Activated B cell treated with CpG ODN at 0.5 μM for 24 hours (primary cell): ENCODE results near the gene RAB17. TPM values are rescaled to one million over a fixed set of nuclear protein-coding genes. Genes with fewer than 3 reads are reported as not detected.
A peak's percentile ranks its signal among the peaks of the same experiment; 100 is the strongest.

Source experiments
- ATAC-seq: fragments of 200-7000 bp; cut with Tn5 transposase; one replicate; pipeline ENCODE4 v1.10.0; 2021; ENCODE audit warnings: low read depth, mild to moderate bottlenecking, moderate library complexity
- CTCF ChIA-PET: fragments of 350-600 bp; sonication (Branson Sonifier 250); formaldehyde crosslinking; loops from one replicate; lab custom pipeline; 2021; ENCODE audit warnings: antibody characterized with exemption; lab: Charles Lee
- POLR2A ChIA-PET: fragments of 350-600 bp; sonication (Branson Sonifier 250); formaldehyde crosslinking; loops from one replicate; lab custom pipeline; 2021; ENCODE audit warnings: antibody characterized with exemption; lab: Charles Lee
- DNase-seq: peaks from one replicate; pipeline ENCODE4 v3.0.0; 2022
- H3K27ac Mint-ChIP-seq: one replicate; pipeline ENCODE4 v1.8.0; 2020; ENCODE audit warnings: mixed read lengths
- H3K27me3 Mint-ChIP-seq: one replicate; pipeline ENCODE4 v1.8.0; 2021; ENCODE audit warnings: mixed read lengths
- H3K36me3 Mint-ChIP-seq: one replicate; pipeline ENCODE4 v1.8.0; 2021; ENCODE audit warnings: low read depth, mixed read lengths
- H3K4me1 Mint-ChIP-seq: one replicate; pipeline ENCODE4 v1.8.0; 2021; ENCODE audit warnings: mixed read lengths
- H3K4me3 Mint-ChIP-seq: one replicate; pipeline ENCODE4 v1.8.0; 2020; ENCODE audit warnings: mild to moderate bottlenecking, mixed read lengths
- H3K9me3 Mint-ChIP-seq: one replicate; pipeline ENCODE4 v1.8.0; 2020; ENCODE audit warnings: mixed read lengths
- CTCF ChIP-seq: fragments of 200-600 bp; IDR thresholded peaks from one replicate; pipeline ENCODE4 v1.8.0; 2022; ENCODE audit warnings: antibody characterized with exemption, mild to moderate bottlenecking
- intact Hi-C: fragments of 100-400 bp; cut with micrococcal nuclease; formaldehyde crosslinking; loops from one replicate; pipeline ENCODE4 v1.15.1; 2024
- total RNA-seq: library from RNA; stranded (reverse); gene quantifications from 2 replicates; pipeline ENCODE4 v1.2.3, GENCODE V29; 2022

The RAB17 gene
- total RNA-seq, 1 donor from 2014 or later: not detected

- H3K27ac Mint-ChIP-seq: no peak overlapping the region
- no peak for ATAC-seq
- H3K4me1 Mint-ChIP-seq: peaks cover 7% of the 10 kb centered on the region
- no peaks in the 10 kb centered on the region for H3K36me3 Mint-ChIP-seq
- POLR2A ChIA-PET: no interaction called here
- no peak for DNase-seq
- H3K9me3 Mint-ChIP-seq: no peaks in the 10 kb centered on the region
- CTCF ChIA-PET: interaction anchor here (2.3 kb wide), 1 partner anchor 16 kb away, joined by 6 read pairs; no protein-coding TSS in a partner anchor
- no peak overlapping the region for H3K4me3 Mint-ChIP-seq
- intact Hi-C loops: no loop called here
- no peak for TF ChIP-seq CTCF
- H3K27me3 Mint-ChIP-seq: peaks cover 7% of the 10 kb centered on the region
Measured at GRCh38 chr2:237588044-237588696, 2.4 kb downstream of the RAB17 start.

GRCh38 chr2:237585590-237586221 lies 4.8 kb downstream of the RAB17 start:
- H3K4me1 Mint-ChIP-seq: peaks cover 2% of the 10 kb centered on the region
- H3K27me3 Mint-ChIP-seq: peaks cover 7% of the 10 kb centered on the region
- no peak overlapping the region for H3K27ac Mint-ChIP-seq
- DNase-seq (no peak), ATAC-seq (no peak)
- H3K4me3 Mint-ChIP-seq: no peak overlapping the region
- no peaks in the 10 kb centered on the region for H3K9me3 Mint-ChIP-seq
- TF ChIP-seq CTCF: no peak
- POLR2A ChIA-PET: no interaction called here
- intact Hi-C loops: no loop called here
- CTCF ChIA-PET: interaction anchor here (0.9 to 1.1 kb wide), 2 partner anchors 73 to 159 kb away, joined by 3 to 5 read pairs; no protein-coding TSS in a partner anchor
- no peaks in the 10 kb centered on the region for H3K36me3 Mint-ChIP-seq

GRCh38 chr2:237583385-237584295 lies 6.9 kb downstream of the RAB17 start:
- no peak for TF ChIP-seq CTCF
- DNase-seq (no peak), ATAC-seq (no peak)
- no peak overlapping the region for H3K27ac Mint-ChIP-seq
- H3K27me3 Mint-ChIP-seq: peaks cover 7% of the 10 kb centered on the region
- CTCF ChIA-PET: interaction anchor here (1.1 to 1.2 kb wide), 2 partner anchors 11 to 161 kb away, joined by 4 read pairs; no protein-coding TSS in a partner anchor
- no peak overlapping the region for H3K4me3 Mint-ChIP-seq
- H3K9me3 Mint-ChIP-seq: no peaks in the 10 kb centered on the region
- peaks cover 2% of the 10 kb centered on the region for H3K4me1 Mint-ChIP-seq
- POLR2A ChIA-PET: no interaction called here
- H3K36me3 Mint-ChIP-seq: no peaks in the 10 kb centered on the region
- intact Hi-C loops: no loop called here

- POLR2A ChIA-PET: no interaction called here
- CTCF ChIA-PET: interaction anchor here (0.8 to 1.5 kb wide), 8 partner anchors 10 to 193 kb away, joined by 3 to 12 read pairs (median 4); no protein-coding TSS in a partner anchor
- intact Hi-C loops: loop anchor here (1.0 kb wide), 3 partner anchors 91 to 192 kb away; no protein-coding TSS in a partner anchor
- H3K27me3 Mint-ChIP-seq: peaks cover 10% of the 10 kb centered on the region
- no peak overlapping the region for H3K4me3 Mint-ChIP-seq
- DNase-seq (no peak), ATAC-seq (peak; percentile 49)
- H3K9me3 Mint-ChIP-seq: no peaks in the 10 kb centered on the region
- H3K36me3 Mint-ChIP-seq: no peaks in the 10 kb centered on the region
- peaks cover 2% of the 10 kb centered on the region for H3K4me1 Mint-ChIP-seq
- no peak overlapping the region for H3K27ac Mint-ChIP-seq
- TF ChIP-seq CTCF: no peak
Measured at GRCh38 chr2:237581751-237582746, 8.5 kb downstream of the RAB17 start.
